Suprapubic skin (tissue), 4 donors: ENCODE results near the gene MOB3B. TPM values are rescaled to one million over a fixed set of nuclear protein-coding genes. Genes with fewer than 3 reads are reported as not detected.

Experiments used
- DNase-seq, 2 donors: peaks; one replicate each; pipeline ENCODE4 v3.0.0-alpha.2; 2019; ENCODE audit warnings: low spot score in 2 of 2
- H3K27ac ChIP-seq: fragments of 200-600 bp; sonication (generic); one replicate; pipeline ENCODE4 v1.5.1; 2019
- H3K27me3 ChIP-seq: fragments of 200-600 bp; sonication (generic); one replicate; pipeline ENCODE4 v1.5.1; 2019
- H3K36me3 ChIP-seq: fragments of 200-600 bp; sonication (generic); one replicate; pipeline ENCODE4 v1.5.1; 2019
- H3K4me1 ChIP-seq: fragments of 200-600 bp; sonication (generic); one replicate; pipeline ENCODE4 v1.5.1; 2019
- H3K4me3 ChIP-seq: fragments of 200-600 bp; sonication (generic); one replicate; pipeline ENCODE4 v1.5.1; 2019; ENCODE audit warnings: mild to moderate bottlenecking
- H3K9me3 ChIP-seq: fragments of 200-600 bp; sonication (generic); one replicate; pipeline ENCODE4 v1.5.1; 2019
- CTCF ChIP-seq, 2 donors: fragments of 200-600 bp in 1 of 2; fragments of 450-650 bp in 1 of 2; sonication (generic) in 1 of 2; IDR thresholded peaks; one replicate each; pipeline ENCODE4 v1.5.1; 2016 to 2019; ENCODE audit warnings: antibody characterized with exemption in 2 of 2, mild to moderate bottlenecking in 1 of 2, moderate library complexity in 1 of 2
- EP300 ChIP-seq: sonication (generic); formaldehyde crosslinking; IDR thresholded peaks from one replicate; pipeline ENCODE4 v1.6.1; 2017; ENCODE audit warnings: antibody characterized with exemption
- POLR2A ChIP-seq, 2 donors: fragments of 450-650 bp; IDR thresholded peaks; one replicate each; pipeline ENCODE4 v1.6.1; 2017; ENCODE audit warnings: antibody characterized with exemption in 2 of 2, mild to moderate bottlenecking in 2 of 2, moderate library complexity in 2 of 2
- POLR2AphosphoS5 ChIP-seq, 3 donors: sonication (generic); formaldehyde crosslinking; IDR thresholded peaks; one replicate each; pipeline ENCODE4 v1.6.1; 2017; ENCODE audit warnings: antibody characterized with exemption in 3 of 3
- WGBS: methylation state at CpG from one replicate; pipeline ENCODE4 v1.1.5; 2018; 5-methylcytosine and 5-hydroxymethylcytosine counted together
- total RNA-seq, 4 donors: library from RNA; depleted of rRNA; stranded (reverse); fragments of >200 nt; gene quantifications; one replicate each; pipeline ENCODE4 v1.1.0, GENCODE V29; 2016

The MOB3B gene
- total RNA-seq, 4 donors from 2014 or later: 8.2 to 21.5 (median 10.9) TPM

- Histone ChIP-seq H3K4me3 (no peak overlapping the region), H3K4me1 (peaks cover 34% of the 10 kb centered on the region), H3K27me3 (no peaks in the 10 kb centered on the region), H3K27ac (no peak overlapping the region), H3K36me3 (no peaks in the 10 kb centered on the region), H3K9me3 (no peaks in the 10 kb centered on the region)
- WGBS: 62% methylated on average over 4 of the region's 4 CpGs
- DNase-seq: no peak
- TF ChIP-seq POLR2AphosphoS5 (IDR thresholded peaks at IDR 0.05) (no peak), POLR2A (IDR thresholded peaks at IDR 0.05) (no peak), CTCF (IDR thresholded peaks at IDR 0.05) (no peak), EP300 (no peak)
Measured at GRCh38 chr9:27382308-27382707, 147.3 kb downstream of the MOB3B start.

- no peak overlapping the region for H3K4me3 ChIP-seq
- TF ChIP-seq EP300 (no peak), POLR2AphosphoS5 (IDR thresholded peaks at IDR 0.05) (no peak), CTCF (IDR thresholded peaks at IDR 0.05) (no peak), POLR2A (IDR thresholded peaks at IDR 0.05) (no peak)
- no peaks in the 10 kb centered on the region for H3K9me3 ChIP-seq
- 76% methylated on average over 8 of the region's 8 CpGs for WGBS
- DNase-seq: no peak
- no peaks in the 10 kb centered on the region for H3K36me3 ChIP-seq
- peaks cover 7% of the 10 kb centered on the region for H3K4me1 ChIP-seq
- no peak overlapping the region for H3K27ac ChIP-seq
- H3K27me3 ChIP-seq: no peaks in the 10 kb centered on the region
Measured at GRCh38 chr9:27379311-27380251, 150.0 kb downstream of the MOB3B start.

DNA sequence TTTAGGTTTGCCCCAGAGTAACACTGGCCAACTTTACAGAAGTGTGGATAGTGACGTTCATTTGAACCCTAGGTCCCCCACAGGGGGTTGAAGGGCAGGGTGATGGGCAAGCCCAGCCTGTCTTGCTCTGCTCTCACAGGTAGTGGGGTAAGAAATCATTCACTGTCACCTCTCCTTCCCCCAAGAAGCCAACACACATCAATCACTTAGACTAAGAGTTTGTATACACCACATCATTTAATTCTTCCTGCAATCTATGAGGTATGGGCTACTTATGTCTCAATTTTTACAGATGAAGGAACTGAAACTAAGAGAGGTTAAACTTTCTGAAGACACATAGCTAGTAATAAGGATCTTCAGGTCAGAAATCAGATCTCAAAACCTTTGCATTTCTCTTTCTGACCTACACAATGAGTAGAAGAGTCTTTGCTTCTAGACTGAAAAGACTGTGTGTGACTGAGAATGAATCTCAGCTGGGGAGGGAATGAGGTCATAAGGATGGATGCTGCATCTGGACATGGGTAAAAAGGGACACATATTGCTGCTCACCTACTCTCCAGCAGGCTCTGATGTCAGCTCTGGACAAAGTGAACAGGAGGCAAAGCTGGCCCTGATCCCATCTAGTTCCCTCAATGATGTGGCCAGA lies 151.7 kb downstream of the MOB3B start:
- peaks cover under 1% of the 10 kb centered on the region for H3K4me1 ChIP-seq
- H3K27me3 ChIP-seq: no peaks in the 10 kb centered on the region
- DNase-seq: no peak
- no peaks in the 10 kb centered on the region for H3K36me3 ChIP-seq
- no peak for TF ChIP-seq POLR2AphosphoS5 (IDR thresholded peaks at IDR 0.05)
- H3K9me3 ChIP-seq: no peaks in the 10 kb centered on the region
- H3K27ac ChIP-seq: no peak overlapping the region
- H3K4me3 ChIP-seq: no peak overlapping the region
- 47% methylated on average over 1 of the region's 1 CpG for WGBS

DNA sequence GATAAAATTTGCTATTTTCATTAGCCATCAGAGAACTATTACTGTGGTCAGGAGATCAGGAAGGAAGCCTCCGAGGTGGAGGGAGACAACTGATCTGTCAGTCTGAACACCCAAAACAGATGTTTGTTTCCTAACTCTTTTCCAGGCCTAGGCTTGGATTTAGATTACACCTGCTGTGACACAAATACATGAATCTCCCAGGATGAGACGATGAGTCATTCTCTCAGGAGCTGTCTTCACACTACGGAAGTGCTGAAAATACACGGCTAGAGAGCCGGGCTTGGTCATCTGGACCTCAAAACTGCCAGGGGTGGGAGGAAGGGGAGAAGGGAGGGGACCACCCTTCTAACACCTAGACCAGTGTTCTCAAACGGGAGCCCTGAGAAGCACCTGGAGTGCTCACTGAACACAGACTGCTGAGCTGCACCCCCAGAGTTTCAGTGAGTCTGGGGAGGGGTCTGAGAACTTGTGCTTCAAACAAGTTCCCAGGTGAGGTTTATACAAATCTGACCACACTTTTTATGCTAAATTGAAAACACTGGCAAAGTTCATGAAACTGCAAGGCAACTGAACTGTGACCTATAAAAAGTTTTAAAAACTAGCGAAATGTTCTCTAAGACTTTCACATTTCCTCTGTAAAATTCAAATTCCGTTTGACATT lies 152.3 kb downstream of the MOB3B start:
- no peak for TF ChIP-seq POLR2AphosphoS5 (IDR thresholded peaks at IDR 0.05)
- TF ChIP-seq CTCF (IDR thresholded peaks at IDR 0.05): no peak
- no peak for TF ChIP-seq POLR2A (IDR thresholded peaks at IDR 0.05)
- TF ChIP-seq EP300: no peak
- DNase-seq: no peak
- H3K9me3 ChIP-seq: no peaks in the 10 kb centered on the region
- H3K27me3 ChIP-seq: no peaks in the 10 kb centered on the region
- H3K4me1 ChIP-seq: peaks cover 1% of the 10 kb centered on the region
- H3K4me3 ChIP-seq: no peak overlapping the region
- H3K36me3 ChIP-seq: no peaks in the 10 kb centered on the region
- WGBS: 67% methylated on average over 8 of the region's 8 CpGs
- no peak overlapping the region for H3K27ac ChIP-seq

- TF ChIP-seq POLR2AphosphoS5 (IDR thresholded peaks at IDR 0.05) (no peak), POLR2A (IDR thresholded peaks at IDR 0.05) (no peak), EP300 (no peak), CTCF (IDR thresholded peaks at IDR 0.05) (no peak)
- Histone ChIP-seq H3K27ac (no peak overlapping the region), H3K27me3 (no peaks in the 10 kb centered on the region), H3K4me1 (peaks cover 26% of the 10 kb centered on the region), H3K4me3 (no peak overlapping the region), H3K9me3 (no peaks in the 10 kb centered on the region), H3K36me3 (no peaks in the 10 kb centered on the region)
- DNase-seq: no peak
- WGBS: 93% methylated on average over 4 of the region's 4 CpGs
Measured at GRCh38 chr9:27373851-27374250, 155.8 kb downstream of the MOB3B start.
